Right renal cortex interstitium (tissue), 3 donors: Measurements from ENCODE around the gene MAGEA6. TPM values are rescaled to one million over a fixed set of nuclear protein-coding genes. Genes with fewer than 3 reads are reported as not detected.
"Not testable (repeated sequence)": the region's sequence is repeated elsewhere in the genome, so short reads cannot be mapped to it uniquely, and the experiment has no call there.

ENCODE experiments used
- DNase-seq, 3 donors: peaks; one replicate each; pipeline ENCODE4 v3.0.0-alpha.2; 2013; ENCODE audit warnings: low read depth in 3 of 3, low spot score in 2 of 3
- polyA plus RNA-seq, 3 donors: library from polyadenylated mRNA; unstranded; fragments of 120-200 nt; gene quantifications; one replicate each; pipeline ENCODE4 v1.2.1, GENCODE V29; 2013; ENCODE audit not compliant: insufficient read length in 3 of 3

MAGEA6 gene
- polyA plus RNA-seq, 3 donors = not detected

DNA sequence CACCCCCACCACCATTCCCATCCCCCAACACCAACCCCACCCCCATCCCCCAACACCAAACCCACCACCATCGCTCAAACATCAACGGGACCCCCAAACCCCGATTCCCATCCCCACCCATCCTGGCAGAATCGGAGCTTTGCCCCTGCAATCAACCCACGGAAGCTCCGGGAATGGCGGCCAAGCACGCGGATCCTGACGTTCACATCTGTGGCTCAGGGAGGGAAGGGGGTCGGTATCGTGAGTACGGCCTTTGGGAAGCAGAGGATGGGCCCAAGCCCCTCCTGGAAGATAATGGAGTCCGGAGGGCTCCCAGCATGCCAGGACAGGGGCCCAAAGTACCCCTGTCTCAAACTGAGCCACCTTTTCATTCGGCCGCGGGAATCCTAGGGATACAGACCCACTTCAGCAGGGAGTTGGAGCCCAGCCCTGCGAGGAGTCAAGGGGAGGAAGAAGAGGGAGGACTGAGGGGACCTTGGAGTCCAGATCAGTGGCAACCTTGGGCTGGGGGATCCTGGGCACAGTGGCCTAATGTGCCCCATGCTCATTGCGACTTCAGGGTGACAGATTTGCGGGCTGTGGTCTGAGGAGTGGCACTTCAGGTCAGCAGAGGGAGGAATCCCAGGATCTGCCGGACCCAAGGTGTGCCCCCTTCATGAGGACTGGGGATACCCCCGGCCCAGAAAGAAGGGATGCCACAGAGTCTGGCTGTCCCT lies 35.2 kb downstream of the MAGEA6 start:
- not testable (repeated sequence) for DNase-seq

- DNase-seq = no peak
These were observed 36.1 kb downstream of the MAGEA6 start, which contains the start of the genes CSAG1 and MAGEA12 for GRCh38 chrX:152733261-152733975. Gene CSAG1, minus strand, starts transcription at chrX:152733721. Its CDS starts 1,261 bp downstream, at chrX:152732460. Gene MAGEA12, plus strand, starts transcription at chrX:152733757. Its CDS starts 2,405 bp downstream, at chrX:152736162.

DNA sequence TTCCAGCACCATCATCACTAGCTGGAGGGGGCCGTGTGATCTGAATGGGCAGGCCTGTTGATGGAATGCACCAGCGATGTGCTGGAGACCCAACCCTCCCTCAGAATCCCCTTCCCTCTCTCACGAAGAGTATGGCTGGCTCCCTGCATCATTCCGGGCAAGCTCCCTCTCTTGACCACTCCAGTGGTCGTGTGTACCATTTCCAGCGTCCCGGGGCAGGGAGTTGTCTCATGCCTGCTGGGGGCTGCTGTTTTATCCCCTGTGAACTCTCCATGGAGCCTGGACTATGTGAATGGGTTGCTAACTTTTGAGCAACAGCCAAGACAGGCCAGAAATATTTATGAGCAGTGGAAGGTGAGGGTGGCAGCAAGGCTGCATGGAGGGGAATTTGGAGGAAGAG lies 44.1 kb downstream of the MAGEA6 start:
- DNase-seq = no peak

Other genes starting within 250 kb of the MAGEA6 start
- 1 to 10 TPM; 1.4 to 2.0 (median 1.6) TPM for gene GABRQ, start 131.8 kb downstream of the MAGEA6 start, polyA plus RNA-seq
- gene MAGEA3, start 70.9 kb downstream of the MAGEA6 start, polyA plus RNA-seq = not detected
- gene CSAG2, start 60.4 kb downstream of the MAGEA6 start, polyA plus RNA-seq = not detected
- not detected for gene MAGEA2B, start 55.1 kb downstream of the MAGEA6 start, polyA plus RNA-seq
- not detected for gene CSAG1, start 36.0 kb downstream of the MAGEA6 start, polyA plus RNA-seq
- gene MAGEA12, start 35.9 kb downstream of the MAGEA6 start, polyA plus RNA-seq = not detected
- gene MAGEA2, start 15.8 kb downstream of the MAGEA6 start, polyA plus RNA-seq = not detected
- not detected for gene CSAG3, start 10.5 kb downstream of the MAGEA6 start, polyA plus RNA-seq
- 100 to 1,000 TPM; 132 to 135 (median 133) TPM for gene CETN2, start 61.1 kb upstream of the MAGEA6 start, polyA plus RNA-seq
- 10 to 100 TPM; 30.8 to 31.8 (median 31.2) TPM for gene NSDHL, start 61.4 kb upstream of the MAGEA6 start, polyA plus RNA-seq
- gene ZNF185, start 128.4 kb upstream of the MAGEA6 start, polyA plus RNA-seq = 10 to 100 TPM; 46.7 to 50.7 (median 49.5) TPM
- gene PNMA5, start 224.4 kb upstream of the MAGEA6 start, polyA plus RNA-seq = under 1 TPM; 0.10 to 0.40 (median 0.21) TPM